IPS-15b (cell line): ENCODE measurements around the gene DGUOK.

Experiments
- H3K27me3 ChIP-seq: one replicate; pipeline ENCODE4 v1.6.1; 2013; ENCODE audit warnings: low read length; ENCODE audit not compliant: control insufficient read depth, insufficient read depth
- H3K36me3 ChIP-seq: one replicate; pipeline ENCODE4 v1.6.1; 2013; ENCODE audit warnings: low read length; ENCODE audit not compliant: control insufficient read depth, insufficient read depth
- H3K4me1 ChIP-seq: one replicate; pipeline ENCODE4 v1.6.1; 2013; ENCODE audit warnings: mild to moderate bottlenecking, low read length; ENCODE audit not compliant: control insufficient read depth, insufficient read depth
- H3K4me3 ChIP-seq: one replicate; pipeline ENCODE4 v1.5.1; 2013; ENCODE audit warnings: low read depth, low read length
- H3K9ac ChIP-seq: one replicate; pipeline ENCODE4 v1.6.1; 2013; ENCODE audit warnings: low read depth, mild to moderate bottlenecking, low read length
- H3K9me3 ChIP-seq: one replicate; pipeline ENCODE4 v1.6.1; 2013; ENCODE audit warnings: mild to moderate bottlenecking, low read length; ENCODE audit not compliant: control insufficient read depth, insufficient read depth

The DGUOK gene

DNA sequence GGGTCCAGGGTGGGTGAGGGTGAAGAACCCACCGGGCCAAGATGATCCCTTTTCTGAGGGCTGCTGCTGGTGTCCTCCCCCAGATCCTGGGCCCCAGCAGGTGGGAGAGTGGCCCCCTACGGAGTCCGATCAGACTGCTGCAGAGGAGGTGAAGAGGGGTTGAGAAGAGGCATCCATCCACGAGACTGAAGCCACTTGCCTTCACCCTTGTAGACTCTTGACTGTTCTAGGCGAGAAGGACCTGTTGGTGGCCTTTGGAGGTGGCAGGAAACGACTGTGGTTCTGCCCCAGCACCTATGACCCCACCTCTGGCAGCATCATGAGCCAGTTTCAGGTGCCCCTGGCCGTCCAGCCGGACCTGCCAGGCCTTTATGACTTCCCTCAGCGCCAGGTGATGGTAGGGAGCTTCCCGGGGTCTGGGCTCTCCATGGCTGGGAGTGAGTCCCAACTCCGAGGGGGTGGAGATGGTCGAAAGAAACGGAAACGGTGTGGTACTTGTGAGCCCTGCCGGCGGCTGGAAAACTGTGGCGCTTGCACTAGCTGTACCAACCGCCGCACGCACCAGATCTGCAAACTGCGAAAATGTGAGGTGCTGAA lies 59.5 kb downstream of the DGUOK start:
- Histone ChIP-seq H3K36me3 (no peaks in the 10 kb centered on the region), H3K4me3 (peak overlapping the region; percentile 50), H3K9me3 (no peaks in the 10 kb centered on the region), H3K9ac (no peak overlapping the region), H3K4me1 (peaks cover 27% of the 10 kb centered on the region), H3K27me3 (peaks cover 58% of the 10 kb centered on the region)

DNA sequence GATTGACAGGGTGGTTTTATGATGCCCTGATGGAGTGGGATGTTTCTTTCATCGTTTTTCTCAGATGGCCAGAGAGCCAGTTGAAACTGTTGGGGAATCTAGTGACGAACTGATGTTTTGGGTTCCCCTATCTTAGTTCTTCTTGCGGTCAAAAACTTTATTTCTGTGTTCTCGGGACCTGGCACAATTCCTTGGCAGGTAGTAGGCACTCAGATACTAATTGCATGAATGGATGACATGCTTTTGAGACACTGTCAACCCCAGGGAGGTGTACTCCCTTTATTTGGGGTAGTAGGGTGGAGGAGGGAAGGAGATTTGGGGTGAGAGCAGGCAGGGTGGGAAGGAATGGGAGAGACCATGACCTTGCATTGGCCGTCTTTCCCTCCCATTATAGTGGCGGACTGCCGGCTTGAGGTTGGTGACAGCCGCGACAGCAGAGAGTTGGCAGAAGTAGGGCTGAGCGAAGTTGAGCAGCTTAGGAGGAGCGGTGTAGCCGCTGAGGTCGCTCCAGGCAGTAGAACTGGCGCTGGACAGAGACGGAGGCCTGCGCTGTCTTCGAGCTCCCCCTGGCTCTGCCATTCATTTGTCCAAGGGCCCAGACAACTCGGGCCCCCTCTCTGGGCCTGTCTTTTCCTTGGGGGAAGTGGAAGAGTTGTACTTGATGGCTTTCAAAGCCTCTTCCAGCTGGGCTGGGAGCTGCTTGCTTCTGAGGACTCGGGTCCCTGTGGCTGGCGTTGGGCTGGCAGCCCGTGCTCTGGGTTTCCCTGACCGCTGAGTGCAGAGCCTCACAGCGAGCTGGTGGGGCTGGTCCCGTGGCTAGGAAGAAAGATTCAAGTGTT lies 60.6 kb downstream of the DGUOK start:
- H3K27me3 ChIP-seq = peaks cover 49% of the 10 kb centered on the region
- no peaks in the 10 kb centered on the region for H3K36me3 ChIP-seq
- no peak overlapping the region for H3K4me3 ChIP-seq
- H3K9me3 ChIP-seq = no peaks in the 10 kb centered on the region
- H3K9ac ChIP-seq = no peak overlapping the region
- H3K4me1 ChIP-seq = peaks cover 22% of the 10 kb centered on the region

DNA sequence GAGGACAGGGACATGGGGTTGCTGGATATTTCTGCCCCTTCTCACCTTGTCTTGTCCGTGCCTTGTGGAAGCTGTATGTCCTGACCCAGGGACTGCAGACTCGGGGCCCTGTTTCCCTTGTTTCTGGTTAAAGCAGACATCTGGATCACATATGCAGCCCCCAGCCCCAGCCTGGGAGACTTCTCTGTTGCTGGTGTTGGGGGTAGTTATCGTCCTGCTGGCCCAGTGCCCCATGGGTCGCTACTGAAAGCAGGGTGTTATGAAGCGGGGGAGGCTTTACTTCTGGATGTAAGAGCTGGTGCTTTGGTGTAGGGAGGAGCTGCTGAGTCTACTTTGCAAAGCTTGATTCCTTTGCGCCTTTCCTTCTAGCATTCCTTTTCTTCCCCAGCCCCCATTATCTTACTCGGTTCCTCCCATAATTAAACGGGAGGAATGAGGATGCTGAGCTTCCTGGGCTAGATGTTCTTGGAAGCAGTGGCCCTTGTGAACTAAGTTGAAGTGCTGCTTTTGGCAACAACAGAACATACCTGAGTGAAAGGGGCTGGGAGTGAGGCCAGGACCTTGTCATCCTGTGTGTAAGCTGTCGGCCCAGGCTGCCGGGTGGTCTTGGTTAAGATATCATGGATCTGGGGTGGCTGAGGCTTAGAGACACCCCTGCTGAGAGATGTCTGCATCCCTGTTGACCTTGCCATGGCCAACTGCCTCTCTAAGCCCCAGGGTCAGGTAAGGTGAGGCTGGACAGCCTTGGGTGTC lies 61.4 kb downstream of the DGUOK start:
- Histone ChIP-seq H3K9me3 (no peaks in the 10 kb centered on the region), H3K9ac (no peak overlapping the region), H3K36me3 (no peaks in the 10 kb centered on the region), H3K4me3 (no peak overlapping the region), H3K27me3 (peaks cover 41% of the 10 kb centered on the region), H3K4me1 (peaks cover 22% of the 10 kb centered on the region)

DNA sequence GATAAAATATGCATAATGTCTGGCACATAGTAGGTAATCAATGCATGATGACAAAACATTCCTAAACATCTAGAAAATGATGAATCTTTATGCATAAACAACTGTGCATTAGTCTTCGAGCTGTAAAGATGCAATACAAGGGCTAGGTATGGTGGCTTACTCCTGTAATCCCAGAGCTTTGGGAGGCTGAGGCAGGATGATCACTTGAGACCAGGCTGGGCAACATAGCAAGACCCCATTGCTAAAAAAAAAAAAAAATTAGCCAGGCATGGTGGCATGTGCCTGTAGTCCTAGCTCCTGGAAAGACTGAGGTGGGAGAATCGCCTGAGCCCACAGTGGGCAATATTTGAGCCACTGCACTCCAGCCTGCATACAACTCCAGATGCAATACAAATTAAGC lies 63.3 kb downstream of the DGUOK start:
- Histone ChIP-seq H3K9ac (no peak overlapping the region), H3K4me1 (peaks cover 16% of the 10 kb centered on the region), H3K36me3 (no peaks in the 10 kb centered on the region), H3K27me3 (peaks cover 29% of the 10 kb centered on the region), H3K4me3 (no peak overlapping the region), H3K9me3 (no peaks in the 10 kb centered on the region)

DNA sequence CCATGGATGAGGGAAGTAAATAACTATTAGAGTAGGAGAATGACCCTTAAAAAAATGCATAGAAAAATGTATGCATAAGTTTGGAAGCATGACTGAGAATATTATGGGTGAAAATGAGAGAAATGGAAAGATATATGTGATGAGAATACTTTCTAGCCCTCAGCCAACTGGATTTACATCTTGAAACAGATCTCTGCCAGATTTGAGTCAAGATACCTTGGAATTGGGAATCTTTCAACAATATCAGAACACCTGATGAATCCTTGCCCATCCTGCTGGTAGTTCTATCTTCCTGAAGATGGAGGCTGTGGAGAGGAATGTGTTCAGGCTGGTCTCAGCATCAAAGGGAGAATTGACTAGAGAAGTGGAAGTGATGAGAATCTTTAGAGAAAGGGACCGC lies 63.9 kb downstream of the DGUOK start:
- no peak overlapping the region for H3K9ac ChIP-seq
- peaks cover 29% of the 10 kb centered on the region for H3K27me3 ChIP-seq
- H3K4me3 ChIP-seq = no peak overlapping the region
- H3K36me3 ChIP-seq = no peaks in the 10 kb centered on the region
- no peaks in the 10 kb centered on the region for H3K9me3 ChIP-seq
- peaks cover 16% of the 10 kb centered on the region for H3K4me1 ChIP-seq

DNA sequence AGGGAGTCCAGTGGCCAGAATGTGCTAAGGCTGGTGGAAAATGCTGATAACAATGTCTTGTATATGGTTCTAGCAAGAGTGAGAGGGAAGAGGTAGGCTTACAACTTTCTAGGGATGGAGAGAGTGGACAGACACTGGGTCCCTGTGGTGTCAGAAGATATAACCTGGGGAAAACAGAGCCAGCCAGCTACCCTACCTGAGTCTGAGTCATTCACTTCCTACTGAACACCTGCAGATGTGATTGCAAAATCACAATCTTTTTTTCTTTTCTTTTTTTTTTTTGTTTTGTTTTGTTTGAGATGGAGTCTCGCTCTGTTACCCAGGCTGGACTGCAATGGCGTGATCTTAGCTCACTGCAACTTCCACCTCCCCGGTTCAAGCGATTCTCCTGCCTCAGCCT lies 65.4 kb downstream of the DGUOK start:
- Histone ChIP-seq H3K36me3 (no peaks in the 10 kb centered on the region), H3K9ac (no peak overlapping the region), H3K4me1 (peaks cover 9% of the 10 kb centered on the region)

DNA sequence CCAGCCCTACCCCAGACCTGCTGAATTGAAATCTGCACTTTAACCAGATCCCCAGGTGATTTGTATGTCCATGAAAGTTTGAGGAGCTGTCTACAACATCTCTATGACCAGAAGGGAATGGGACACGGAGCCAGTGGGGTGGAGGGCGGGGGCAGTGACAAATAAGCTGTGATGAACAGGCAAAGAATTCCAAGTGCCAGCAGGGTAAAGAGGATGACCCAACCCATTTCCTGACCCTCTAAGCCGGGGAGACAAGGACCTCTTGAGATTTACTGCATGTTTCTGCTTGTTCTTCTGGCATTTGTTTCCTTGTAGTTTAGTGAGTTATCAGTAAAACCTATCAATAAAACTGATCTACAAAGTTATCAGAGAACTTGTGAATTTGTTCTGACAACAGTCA lies 66.7 kb downstream of the DGUOK start:
- no peak overlapping the region for H3K9ac ChIP-seq
- peaks cover 6% of the 10 kb centered on the region for H3K27me3 ChIP-seq
- H3K9me3 ChIP-seq = no peaks in the 10 kb centered on the region
- H3K4me1 ChIP-seq = peaks cover 5% of the 10 kb centered on the region
- no peaks in the 10 kb centered on the region for H3K36me3 ChIP-seq
- no peak overlapping the region for H3K4me3 ChIP-seq

More for the DNA sequence above, 65.4 kb downstream of the DGUOK start:
- H3K9me3 ChIP-seq = no peaks in the 10 kb centered on the region
- peaks cover 15% of the 10 kb centered on the region for H3K27me3 ChIP-seq
- no peak overlapping the region for H3K4me3 ChIP-seq

DNA sequence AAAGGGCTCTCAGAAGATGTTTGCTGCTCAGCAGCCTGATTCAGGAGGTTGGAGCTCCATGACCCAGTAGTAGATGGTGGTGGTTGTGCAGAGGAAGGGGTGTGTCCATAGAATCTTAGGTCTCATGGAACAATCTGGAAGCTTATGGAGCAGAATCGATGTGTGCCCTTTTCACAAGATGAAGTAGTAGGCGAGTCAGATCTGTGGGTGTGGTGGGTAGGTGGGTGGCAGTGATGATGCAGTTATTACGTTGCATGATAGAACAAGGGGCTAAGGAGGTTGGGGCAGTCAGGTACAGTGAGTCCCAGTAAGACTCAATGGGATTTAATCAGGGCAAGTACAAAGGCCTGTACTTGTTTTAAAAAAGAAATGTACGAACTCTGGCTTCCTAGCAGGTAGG lies 67.1 kb downstream of the DGUOK start:
- no peak overlapping the region for H3K9ac ChIP-seq
- no peaks in the 10 kb centered on the region for H3K9me3 ChIP-seq
- H3K27me3 ChIP-seq = peaks cover 4% of the 10 kb centered on the region
- H3K4me1 ChIP-seq = peaks cover 4% of the 10 kb centered on the region
- H3K4me3 ChIP-seq = no peak overlapping the region
- H3K36me3 ChIP-seq = no peaks in the 10 kb centered on the region

DNA sequence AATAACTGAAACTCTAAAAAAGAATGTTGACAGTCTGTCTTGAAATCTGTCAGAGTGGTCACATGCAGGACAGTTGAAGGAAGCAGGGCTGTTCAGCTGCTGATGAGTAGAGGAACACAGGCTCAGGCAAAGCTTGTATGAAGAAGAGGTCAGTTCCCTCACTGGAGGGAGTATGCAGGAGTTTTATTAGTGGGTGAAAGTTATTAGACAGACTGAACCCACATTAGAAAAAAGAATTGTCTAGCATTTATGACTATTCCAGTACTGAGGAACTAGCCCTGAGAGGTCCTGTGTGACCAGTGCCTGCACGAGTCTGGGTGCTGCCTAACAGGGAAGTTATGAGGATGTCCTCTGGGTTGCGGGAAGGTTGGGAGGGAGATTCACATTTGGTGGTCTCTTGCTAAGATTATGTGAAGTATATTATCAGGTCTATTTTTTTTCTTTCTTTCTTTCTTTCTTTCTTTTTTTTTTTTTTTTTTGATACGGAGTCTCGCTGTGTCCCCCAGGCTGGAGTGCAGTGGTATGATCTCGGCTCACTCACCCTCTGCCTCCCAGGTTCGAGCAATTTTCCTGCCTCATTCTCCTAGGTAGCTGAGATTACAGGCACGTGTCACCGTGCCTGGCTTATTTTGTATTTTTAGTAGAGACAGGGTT lies 67.6 kb downstream of the DGUOK start:
- Histone ChIP-seq H3K4me1 (peaks cover under 1% of the 10 kb centered on the region), H3K9ac (no peak overlapping the region), H3K36me3 (no peaks in the 10 kb centered on the region), H3K4me3 (no peak overlapping the region), H3K9me3 (no peaks in the 10 kb centered on the region), H3K27me3 (peaks cover 2% of the 10 kb centered on the region)

DNA sequence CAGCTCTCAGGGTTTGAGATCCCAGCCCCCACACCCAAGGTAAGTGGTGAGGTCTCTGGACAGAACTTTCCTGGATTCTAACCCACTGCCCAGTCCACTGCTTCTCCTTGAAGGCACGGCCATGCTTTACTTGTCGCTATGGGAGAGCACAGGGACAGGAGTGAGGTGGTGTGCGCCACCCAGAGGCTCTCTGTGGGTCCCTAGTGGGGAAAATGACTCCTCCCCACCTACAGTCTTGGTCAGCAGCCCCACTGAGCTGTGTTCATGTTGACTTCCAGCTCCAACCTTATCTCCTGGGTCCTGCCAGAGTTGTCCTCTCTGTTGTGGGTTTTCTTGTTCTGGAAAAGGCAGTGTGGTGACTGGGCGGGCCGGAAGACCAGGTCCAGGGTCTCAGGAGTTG lies 69.1 kb downstream of the DGUOK start:
- Histone ChIP-seq H3K4me1 (no peaks in the 10 kb centered on the region), H3K4me3 (no peak overlapping the region), H3K36me3 (no peaks in the 10 kb centered on the region), H3K9ac (no peak overlapping the region), H3K9me3 (no peaks in the 10 kb centered on the region), H3K27me3 (peaks cover 5% of the 10 kb centered on the region)

DNA sequence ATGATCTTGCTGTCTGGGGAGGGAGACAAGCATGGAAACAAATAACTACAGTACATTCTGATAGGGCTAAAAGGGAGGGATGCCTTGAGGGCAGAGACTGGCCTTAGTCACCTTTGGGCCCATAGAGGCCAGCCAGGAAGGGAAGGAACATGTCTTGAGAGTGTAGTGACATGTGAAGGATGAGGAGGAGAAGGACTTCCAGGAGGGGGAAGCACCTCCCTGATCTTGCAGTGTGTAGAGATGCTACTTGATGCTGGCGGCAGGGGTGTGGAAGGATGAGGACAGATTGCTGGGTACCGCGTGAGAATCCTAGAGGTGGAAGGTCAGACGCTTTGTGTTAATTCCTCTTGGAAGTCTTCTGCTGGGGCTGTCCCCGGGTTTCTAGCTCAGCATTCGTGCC lies 71.1 kb downstream of the DGUOK start:
- Histone ChIP-seq H3K27me3 (peaks cover 18% of the 10 kb centered on the region), H3K36me3 (no peaks in the 10 kb centered on the region), H3K9ac (no peak overlapping the region), H3K4me3 (no peak overlapping the region), H3K9me3 (no peaks in the 10 kb centered on the region), H3K4me1 (no peaks in the 10 kb centered on the region)
